A673 (cell line): Measurements from ENCODE around the gene ZNF584. TPM values are rescaled to one million over a fixed set of nuclear protein-coding genes. Genes with fewer than 3 reads are reported as not detected.
A peak's percentile ranks its signal among the peaks of the same experiment; 100 is the strongest.
"Not testable (repeated sequence)": the region's sequence is repeated elsewhere in the genome, so short reads cannot be mapped to it uniquely, and the experiment has no call there.

Experiments used
- BruUV-seq: library from RNA; stranded (reverse); fragments of 400-500 nt; replicated peaks from 2 replicates; lab custom pipeline; 2021; lab: Mats Ljungman, UMichigan
- CTCF ChIA-PET: fragments of 300-600 bp; sonication (Branson Sonifier 250); formaldehyde crosslinking; loops from one replicate; lab custom pipeline; 2022; ENCODE audit warnings: antibody characterized with exemption; lab: Charles Lee
- POLR2A ChIA-PET: fragments of 300-600 bp; sonication (Branson Sonifier 250); formaldehyde crosslinking; loops from one replicate; lab custom pipeline; 2022; ENCODE audit warnings: antibody characterized with exemption; ENCODE audit not compliant: low non-redundant PET; lab: Charles Lee
- DNase-seq: peaks from one replicate; pipeline ENCODE4 v3.0.0-alpha.2; 2015; ENCODE audit warnings: low spot score
- H3K27ac ChIP-seq: fragments of 200-600 bp; sonication (generic); 2 replicates; pipeline ENCODE4 v1.5.1; 2016; ENCODE audit warnings: mixed run types, low read depth, mild to moderate bottlenecking, mixed read lengths, antibody characterized with exemption, low read length; ENCODE audit not compliant: poor library complexity, severe bottlenecking
- H3K27me3 ChIP-seq: fragments of 200-600 bp; sonication (generic); replicated peaks from 2 replicates; pipeline ENCODE4 v1.6.1; 2017; ENCODE audit warnings: mixed run types, low read depth, mild to moderate bottlenecking, mixed read lengths, antibody characterized with exemption, low read length; ENCODE audit not compliant: insufficient read depth, poor library complexity
- H3K36me3 ChIP-seq: fragments of 200-600 bp; sonication (generic); 2 replicates; pipeline ENCODE4 v1.6.1; 2016; ENCODE audit warnings: mixed run types, mild to moderate bottlenecking, mixed read lengths, antibody characterized with exemption, low read length; ENCODE audit not compliant: insufficient read depth, poor library complexity, severe bottlenecking
- H3K4me1 ChIP-seq: fragments of 200-600 bp; sonication (generic); 2 replicates; pipeline ENCODE4 v1.6.1; 2017; ENCODE audit warnings: mixed run types, mild to moderate bottlenecking, mixed read lengths, antibody characterized with exemption, low read length; ENCODE audit not compliant: insufficient read depth, poor library complexity, severe bottlenecking
- H3K4me3 ChIP-seq: fragments of 200-600 bp; sonication (generic); 2 replicates; pipeline ENCODE4 v1.5.1; 2016; ENCODE audit warnings: low read depth, mixed run types, mild to moderate bottlenecking, mixed read lengths, low read length; ENCODE audit not compliant: poor library complexity, severe bottlenecking
- H3K9me3 ChIP-seq: fragments of 200-600 bp; sonication (generic); 2 replicates; pipeline ENCODE4 v1.6.1; 2016; ENCODE audit warnings: mixed run types, low read depth, mild to moderate bottlenecking, mixed read lengths, antibody characterized with exemption, low read length; ENCODE audit not compliant: poor library complexity, severe bottlenecking
- EZH2 ChIP-seq: fragments of 200-600 bp; sonication (generic); IDR thresholded peaks from 2 replicates; pipeline ENCODE4 v1.6.1; 2017; ENCODE audit warnings: borderline replicate concordance, low read depth, mild to moderate bottlenecking, mixed read lengths, antibody characterized with exemption, low read length; ENCODE audit not compliant: poor library complexity, severe bottlenecking
- intact Hi-C: fragments of 100-400 bp; cut with micrococcal nuclease; formaldehyde crosslinking; loops from one replicate; pipeline ENCODE4 v1.10.0; 2022; ENCODE audit not compliant: unreplicated experiment
- total RNA-seq: library from RNA; stranded (reverse); gene quantifications from 2 replicates; pipeline ENCODE4 v1.2.3, GENCODE V29; 2021
- TF ChIP-seq, protein P1 (sequence below): fragments of 300-800, 200-600 bp; sonication (generic); conservative IDR thresholded peaks from 2 replicates; pipeline ENCODE4 v1.5.1; 2017; ENCODE audit warnings: low read depth, mild to moderate bottlenecking, antibody characterized with exemption, low read length, moderate library complexity, mixed read lengths

ZNF584 gene
- total RNA-seq, 1 experiment from 2014 or later = 20.9 TPM

DNA sequence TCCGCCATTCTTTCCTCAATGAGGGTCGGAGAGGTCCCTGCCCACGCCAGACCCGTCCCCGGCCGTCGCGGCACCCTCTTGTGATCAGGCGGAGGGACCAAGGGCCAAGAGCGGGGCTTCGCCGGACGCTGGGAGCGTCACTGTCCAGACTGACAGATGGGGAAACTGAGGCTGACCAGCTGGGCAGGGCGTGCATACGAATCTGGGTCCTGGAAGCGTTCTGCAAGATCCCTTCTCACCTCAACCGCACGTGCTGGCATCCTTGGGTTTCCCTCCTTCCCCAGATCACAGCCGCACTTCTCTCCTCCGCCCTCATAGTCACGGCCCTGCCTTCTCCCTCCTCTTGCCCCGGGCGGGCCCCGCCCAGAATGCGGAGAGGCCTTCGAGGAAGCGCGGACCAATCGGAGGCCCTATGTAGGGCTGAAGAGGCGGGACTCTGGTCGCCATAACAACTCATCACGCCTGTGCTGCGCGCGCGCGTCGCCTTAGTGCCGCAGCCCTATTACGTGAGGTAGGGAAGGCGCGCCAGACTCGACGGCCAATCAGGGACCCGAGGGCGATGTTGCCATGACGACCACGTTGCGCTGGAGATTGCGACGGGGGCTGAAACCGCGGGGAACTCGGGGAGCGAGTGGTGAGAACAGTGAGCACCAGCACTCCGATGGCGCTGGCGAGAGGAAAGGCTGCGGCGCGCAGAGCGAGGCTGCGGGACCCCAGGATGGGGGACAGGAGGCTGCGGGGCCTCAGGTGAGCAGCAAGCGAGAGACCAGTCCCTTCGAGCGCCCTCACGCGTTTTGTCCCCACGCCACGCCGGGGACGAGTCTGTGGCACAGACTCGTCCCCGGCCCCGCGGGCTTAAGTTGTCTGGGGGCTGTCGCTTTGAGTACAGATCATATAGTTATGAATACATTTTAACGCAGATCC lies 7.3 kb upstream of the ZNF584 start:
- Histone ChIP-seq H3K4me3 (peak overlapping the region; percentile 72), H3K27me3 (no peaks in the 10 kb centered on the region), H3K36me3 (no peaks in the 10 kb centered on the region), H3K27ac (peak overlapping the region; percentile 88), H3K4me1 (peaks cover 14% of the 10 kb centered on the region), H3K9me3 (no peaks in the 10 kb centered on the region)
- POLR2A ChIA-PET = no interaction called here
- DNase-seq = peak; percentile 100
- no TSS peak for BruUV-seq
- intact Hi-C loops = loop anchor here (1.0 kb wide), 1 partner anchor 158 kb away; no protein-coding TSS in a partner anchor
- TF ChIP-seq, protein P1, sequence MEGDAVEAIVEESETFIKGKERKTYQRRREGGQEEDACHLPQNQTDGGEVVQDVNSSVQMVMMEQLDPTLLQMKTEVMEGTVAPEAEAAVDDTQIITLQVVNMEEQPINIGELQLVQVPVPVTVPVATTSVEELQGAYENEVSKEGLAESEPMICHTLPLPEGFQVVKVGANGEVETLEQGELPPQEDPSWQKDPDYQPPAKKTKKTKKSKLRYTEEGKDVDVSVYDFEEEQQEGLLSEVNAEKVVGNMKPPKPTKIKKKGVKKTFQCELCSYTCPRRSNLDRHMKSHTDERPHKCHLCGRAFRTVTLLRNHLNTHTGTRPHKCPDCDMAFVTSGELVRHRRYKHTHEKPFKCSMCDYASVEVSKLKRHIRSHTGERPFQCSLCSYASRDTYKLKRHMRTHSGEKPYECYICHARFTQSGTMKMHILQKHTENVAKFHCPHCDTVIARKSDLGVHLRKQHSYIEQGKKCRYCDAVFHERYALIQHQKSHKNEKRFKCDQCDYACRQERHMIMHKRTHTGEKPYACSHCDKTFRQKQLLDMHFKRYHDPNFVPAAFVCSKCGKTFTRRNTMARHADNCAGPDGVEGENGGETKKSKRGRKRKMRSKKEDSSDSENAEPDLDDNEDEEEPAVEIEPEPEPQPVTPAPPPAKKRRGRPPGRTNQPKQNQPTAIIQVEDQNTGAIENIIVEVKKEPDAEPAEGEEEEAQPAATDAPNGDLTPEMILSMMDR = no peak
- TF ChIP-seq EZH2 = no peak
- CTCF ChIA-PET = no interaction called here

DNA sequence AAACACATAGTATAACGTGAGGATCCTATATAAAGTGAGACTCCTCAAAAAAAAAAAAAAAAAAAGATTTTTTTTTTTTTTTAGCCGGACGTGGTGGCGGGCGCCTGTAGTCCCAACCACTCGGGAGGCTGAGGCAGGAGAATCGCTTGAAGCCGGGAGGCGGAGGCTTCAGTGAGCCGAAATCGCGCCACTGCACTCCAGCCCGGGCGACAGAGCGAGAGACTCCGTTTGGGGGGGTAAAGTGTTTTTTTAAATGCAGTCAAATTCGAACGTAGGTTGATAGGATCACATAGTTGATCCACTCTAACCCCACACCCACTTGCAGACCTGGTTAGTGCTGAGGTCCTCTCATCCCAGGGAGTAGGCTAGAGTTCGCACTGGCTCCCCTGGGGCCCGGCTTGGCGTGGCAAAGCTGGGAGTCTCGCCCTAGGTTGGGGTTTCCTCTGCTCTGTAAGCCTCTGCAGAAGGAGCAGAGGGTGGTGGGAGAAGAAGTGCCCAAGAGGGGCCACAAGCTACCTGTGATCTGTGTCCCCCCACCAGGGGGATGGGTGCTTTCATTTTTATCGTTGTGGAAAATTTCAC lies 6.5 kb upstream of the ZNF584 start:
- ChIA-PET CTCF (no interaction called here), POLR2A (no interaction called here)
- Histone ChIP-seq H3K27me3 (no peaks in the 10 kb centered on the region), H3K9me3 (no peaks in the 10 kb centered on the region), H3K27ac (peak overlapping the region; percentile 88), H3K36me3 (no peaks in the 10 kb centered on the region), H3K4me3 (peak overlapping the region; percentile 72), H3K4me1 (peaks cover 14% of the 10 kb centered on the region)
- no TSS peak for BruUV-seq
- TF ChIP-seq, protein P1 = no peak
- no peak for TF ChIP-seq EZH2
- no peak for DNase-seq
- intact Hi-C loops = loop anchor here (1.0 kb wide), 1 partner anchor 157 kb away; no protein-coding TSS in a partner anchor

DNA sequence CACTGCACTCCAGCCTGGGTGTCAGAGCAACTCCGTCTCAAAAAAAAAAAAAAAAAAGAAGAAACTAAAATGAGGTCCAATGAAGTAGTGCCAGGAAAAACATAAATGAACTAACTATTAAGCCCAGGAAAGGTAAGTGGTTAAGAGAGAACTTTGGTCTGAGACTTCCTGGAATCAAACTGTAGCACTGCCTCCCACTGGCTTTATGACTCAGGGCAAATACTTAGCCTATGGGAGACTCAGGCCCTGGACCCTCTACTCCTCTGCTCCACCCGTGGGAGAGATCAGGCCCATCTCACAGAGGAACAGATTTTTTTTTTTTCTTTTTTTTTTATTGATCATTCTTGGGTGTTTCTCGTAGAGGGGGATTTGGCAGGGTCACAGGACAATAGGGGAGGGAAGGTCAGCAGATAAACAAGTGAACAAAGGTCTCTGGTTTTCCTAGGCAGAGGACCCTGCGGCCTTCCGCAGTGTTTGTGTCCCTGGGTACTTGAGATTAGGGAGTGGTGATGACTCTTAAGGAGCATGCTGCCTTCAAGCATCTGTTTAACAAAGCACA lies 4.5 kb upstream of the ZNF584 start:
- CTCF ChIA-PET, H3K27ac ChIP-seq, H3K27me3 ChIP-seq, H3K36me3 ChIP-seq, intact Hi-C loops, H3K4me3 ChIP-seq, H3K9me3 ChIP-seq, BruUV-seq, DNase-seq: not testable (repeated sequence)
- POLR2A ChIA-PET = interaction anchor here (0.7 kb wide), 1 partner anchor 41 kb away, joined by 15 read pairs; no protein-coding TSS in a partner anchor
- peaks cover 17% of the 10 kb centered on the region for H3K4me1 ChIP-seq
